K562 (cell line): ENCODE data around the gene MAP4. TPM values are rescaled to one million over a fixed set of nuclear protein-coding genes. Genes with fewer than 3 reads are reported as not detected.

Experiments
- BRD4 ChIP-seq: fragments of 200-600 bp; sonication (generic); IDR thresholded peaks from 2 replicates; pipeline ENCODE4 v1.6.1; 2017; ENCODE audit warnings: inconsistent platforms
- CHD1 ChIP-seq: fragments of 200-600 bp; sonication (generic); IDR thresholded peaks from one replicate; pipeline ENCODE4 v1.6.1; 2012; ENCODE audit warnings: mild to moderate bottlenecking, moderate library complexity, low read length, inconsistent platforms
- FOXM1 ChIP-seq, 2 experiments: fragments of 450-650 bp in 1 of 2; sonication (generic) in 1 of 2; formaldehyde crosslinking in 1 of 2; IDR thresholded peaks; 2 replicates each; pipeline versions ENCODE4 v1.6.1 to v1.9.0; 2017 to 2022; ENCODE audit warnings: low read depth in 2 of 2, mild to moderate bottlenecking in 2 of 2, missing genetic modification reagents in 1 of 2, moderate library complexity in 1 of 2
- KDM4B ChIP-seq, 2 experiments: fragments of 450-650 bp in 1 of 2; sonication (generic) in 1 of 2; IDR thresholded peaks; 2 replicates each; pipeline ENCODE4 v1.6.1; 2016 to 2017; ENCODE audit warnings: borderline replicate concordance in 2 of 2, antibody characterized with exemption in 1 of 2, low read depth in 1 of 2, mild to moderate bottlenecking in 1 of 2
- NEUROD1 ChIP-seq: fragments of 150-350 bp; IDR thresholded peaks from 2 replicates; pipeline ENCODE4 v1.6.1; 2014; ENCODE audit warnings: borderline replicate concordance, low read length, low read depth; ENCODE audit not compliant: partially characterized antibody
- NFE2 ChIP-seq: IDR thresholded peaks from 2 replicates; pipeline ENCODE4 v1.6.1; 2014; ENCODE audit warnings: antibody characterized with exemption, low read depth
- NFRKB ChIP-seq: fragments of 450-650 bp; IDR thresholded peaks from 2 replicates; pipeline ENCODE4 v1.6.1; 2016; ENCODE audit warnings: low read depth
- NRF1 ChIP-seq, 2 experiments: fragments of 450-650 bp; IDR thresholded peaks in 1 of 2; conservative IDR thresholded peaks in 1 of 2; 2 replicates each; pipeline ENCODE4 v1.6.1; 2014; ENCODE audit warnings: mild to moderate bottlenecking in 2 of 2
- PHB ChIP-seq: fragments of 250-450 bp; sonication (Bioruptor Pico); IDR thresholded peaks from 2 replicates; pipeline ENCODE4 v1.5.0; 2021
- PHB2 ChIP-seq: fragments of 450-650 bp; IDR thresholded peaks from 2 replicates; pipeline ENCODE4 v1.6.1; 2017; ENCODE audit warnings: low read depth
- PML ChIP-seq: IDR thresholded peaks from 2 replicates; pipeline ENCODE4 v1.6.1; 2012; ENCODE audit warnings: low read length, inconsistent platforms
- TBP ChIP-seq: optimal IDR thresholded peaks from 2 replicates; pipeline ENCODE3; 2011; ENCODE audit warnings: low read depth, low read length, improper control_type of control experiment
- TCF3 ChIP-seq: sonication (generic); formaldehyde crosslinking; IDR thresholded peaks from 2 replicates; pipeline ENCODE4 v1.4.0; 2020; ENCODE audit warnings: mild to moderate bottlenecking, missing genetic modification reagents
- ZNF224 ChIP-seq: sonication (generic); formaldehyde crosslinking; IDR thresholded peaks from 2 replicates; pipeline ENCODE4 v1.8.0; 2022; ENCODE audit warnings: mild to moderate bottlenecking, missing genetic modification reagents
- ZNF239 ChIP-seq: fragments of 250-450 bp; sonication (Bioruptor Pico); IDR thresholded peaks from 2 replicates; pipeline ENCODE4 v1.4.0; 2020; ENCODE audit warnings: mild to moderate bottlenecking
- ZNF57 ChIP-seq: fragments of 450-650 bp; formaldehyde crosslinking; IDR thresholded peaks from 2 replicates; pipeline ENCODE4 v1.4.0; 2020; ENCODE audit warnings: mild to moderate bottlenecking, moderate library complexity
- polyA plus RNA-seq, 8 experiments: library from polyadenylated mRNA; depleted of rRNA in 4 of 8; stranded (reverse) in 5 of 8; unstranded in 3 of 8; fragments of >200 nt; fragmentation: Nextera tagmentation in 2 of 8; fragmentation: Illumina TruSeq in 1 of 8; extraction: Ambion mirVana in 2 of 8; extraction: Trizol in 1 of 8; gene quantifications; 2 replicates each; pipeline versions ENCODE4 v1.2.1 to v1.2.3, GENCODE V29; 2011 to 2014; ENCODE audit warnings: inconsistent platforms in 1 of 8, missing spikeins in 1 of 8
- total RNA-seq, 7 experiments: library from RNA; depleted of rRNA in 6 of 7; stranded (reverse); fragments of >200 nt in 6 of 7; fragmentation: Illumina TruSeq in 2 of 7; extraction: Trizol in 2 of 7; gene quantifications; 2 replicates each; pipeline versions ENCODE4 v1.2.1 to v1.2.3, GENCODE V29; 2011 to 2021; ENCODE audit warnings: low replicate concordance in 1 of 7
- TF ChIP-seq, protein P1 (sequence below), 2 experiments: IDR thresholded peaks in 1 of 2; conservative IDR thresholded peaks in 1 of 2; 2 replicates each; pipeline ENCODE4 v1.6.1; 2016; ENCODE audit warnings: low read depth in 2 of 2, mild to moderate bottlenecking in 1 of 2, missing compliant biosample characterization in 1 of 2, missing genetic modification characterization in 1 of 2, moderate library complexity in 1 of 2
- TF ChIP-seq, protein P2 (sequence below), 2 experiments: IDR thresholded peaks; 2 replicates each; pipeline ENCODE4 v1.6.1; 2012; ENCODE audit warnings: improper control_type of control experiment in 2 of 2, low read depth in 2 of 2, low read length in 2 of 2, borderline replicate concordance in 1 of 2
- TF ChIP-seq, protein P3 (sequence below), 2 experiments: fragments of 200-800 bp in 1 of 2; sonication (Bioruptor generic) in 1 of 2; sonication (generic) in 1 of 2; formaldehyde crosslinking in 1 of 2; IDR thresholded peaks in 1 of 2; conservative IDR thresholded peaks in 1 of 2; 2 replicates each; pipeline versions ENCODE4 v1.5.0 to v1.6.1; 2016 to 2020; ENCODE audit warnings: missing compliant biosample characterization in 1 of 2, missing genetic modification characterization in 1 of 2, missing genetic modification reagents in 1 of 2

MAP4 gene
- total and polyA plus RNA-seq, 9 of the 15 experiments (the other 6 are each of a cell fraction or from before 2014, with no cell fraction given), result 13.3 to 141 (median 36.8) TPM

DNA sequence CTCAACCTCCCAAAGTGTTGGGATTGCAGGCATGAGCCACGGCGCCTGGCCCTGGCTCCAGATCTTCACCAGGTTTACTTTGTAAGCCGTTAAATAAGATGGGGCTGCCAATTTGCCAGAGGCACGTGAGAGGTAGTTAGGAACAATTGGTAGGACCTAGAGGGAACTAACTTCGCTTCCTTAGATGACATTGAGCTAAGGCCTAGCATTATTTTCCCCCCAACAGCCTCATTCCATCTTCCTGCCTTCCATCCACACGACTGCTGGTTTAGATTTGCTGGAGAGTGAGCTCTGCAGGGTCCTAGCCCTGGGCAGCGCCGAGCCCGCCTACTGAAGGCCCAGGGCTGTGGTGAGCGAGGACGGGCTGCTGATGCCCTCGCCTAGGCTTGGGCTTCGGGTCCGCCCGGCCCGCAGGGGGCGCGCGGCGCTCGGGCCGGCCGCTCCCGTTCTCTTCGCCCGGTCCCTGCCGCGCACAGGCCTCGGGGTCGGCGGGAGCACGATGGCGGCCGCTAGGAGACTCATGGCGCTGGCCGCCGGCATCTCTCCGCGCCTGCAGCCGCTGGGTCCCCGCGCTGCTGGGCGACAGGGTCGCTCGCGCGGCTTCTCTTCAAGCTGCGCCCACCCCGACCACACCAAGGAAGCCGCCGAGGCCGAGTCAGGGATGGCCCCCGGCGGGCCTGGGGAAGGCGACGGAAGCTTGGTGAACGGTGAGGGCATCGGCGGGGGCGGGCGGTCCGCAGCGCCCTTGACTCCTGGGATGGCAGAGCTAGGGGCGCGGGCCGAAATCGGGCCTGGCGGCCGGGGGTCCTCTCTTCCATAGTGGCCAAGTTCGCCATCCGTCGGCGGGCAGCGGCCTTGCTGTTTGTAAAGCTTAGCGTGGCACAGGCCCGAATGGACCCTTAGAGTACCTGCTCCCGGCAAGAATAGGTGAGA lies 191.4 kb downstream of the MAP4 start (continued):
- TF ChIP-seq, protein P1, sequence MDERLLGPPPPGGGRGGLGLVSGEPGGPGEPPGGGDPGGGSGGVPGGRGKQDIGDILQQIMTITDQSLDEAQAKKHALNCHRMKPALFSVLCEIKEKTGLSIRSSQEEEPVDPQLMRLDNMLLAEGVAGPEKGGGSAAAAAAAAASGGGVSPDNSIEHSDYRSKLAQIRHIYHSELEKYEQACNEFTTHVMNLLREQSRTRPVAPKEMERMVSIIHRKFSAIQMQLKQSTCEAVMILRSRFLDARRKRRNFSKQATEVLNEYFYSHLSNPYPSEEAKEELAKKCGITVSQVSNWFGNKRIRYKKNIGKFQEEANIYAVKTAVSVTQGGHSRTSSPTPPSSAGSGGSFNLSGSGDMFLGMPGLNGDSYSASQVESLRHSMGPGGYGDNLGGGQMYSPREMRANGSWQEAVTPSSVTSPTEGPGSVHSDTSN (CRISPR knock-in tag; IDR thresholded peaks at IDR 0.05; ENCODE audit: low read depth), result no peak
- TF ChIP-seq, protein P1 (tag; conservative IDR thresholded peaks at IDR 0.05; ENCODE audit: low read depth), result no peak
- TF ChIP-seq, protein P2, sequence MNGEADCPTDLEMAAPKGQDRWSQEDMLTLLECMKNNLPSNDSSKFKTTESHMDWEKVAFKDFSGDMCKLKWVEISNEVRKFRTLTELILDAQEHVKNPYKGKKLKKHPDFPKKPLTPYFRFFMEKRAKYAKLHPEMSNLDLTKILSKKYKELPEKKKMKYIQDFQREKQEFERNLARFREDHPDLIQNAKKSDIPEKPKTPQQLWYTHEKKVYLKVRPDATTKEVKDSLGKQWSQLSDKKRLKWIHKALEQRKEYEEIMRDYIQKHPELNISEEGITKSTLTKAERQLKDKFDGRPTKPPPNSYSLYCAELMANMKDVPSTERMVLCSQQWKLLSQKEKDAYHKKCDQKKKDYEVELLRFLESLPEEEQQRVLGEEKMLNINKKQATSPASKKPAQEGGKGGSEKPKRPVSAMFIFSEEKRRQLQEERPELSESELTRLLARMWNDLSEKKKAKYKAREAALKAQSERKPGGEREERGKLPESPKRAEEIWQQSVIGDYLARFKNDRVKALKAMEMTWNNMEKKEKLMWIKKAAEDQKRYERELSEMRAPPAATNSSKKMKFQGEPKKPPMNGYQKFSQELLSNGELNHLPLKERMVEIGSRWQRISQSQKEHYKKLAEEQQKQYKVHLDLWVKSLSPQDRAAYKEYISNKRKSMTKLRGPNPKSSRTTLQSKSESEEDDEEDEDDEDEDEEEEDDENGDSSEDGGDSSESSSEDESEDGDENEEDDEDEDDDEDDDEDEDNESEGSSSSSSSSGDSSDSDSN (IDR thresholded peaks at IDR 0.05; ENCODE audit: borderline replicate concordance in 1 of 2, low read depth in 2 of 2, low read length in 2 of 2), result peak; percentile 93 to 95
- TF ChIP-seq PHB2, result no peak
- TF ChIP-seq NFE2, result peak; percentile 14; the same call in 1 of the 2 replicates
- TF ChIP-seq, protein P3, sequence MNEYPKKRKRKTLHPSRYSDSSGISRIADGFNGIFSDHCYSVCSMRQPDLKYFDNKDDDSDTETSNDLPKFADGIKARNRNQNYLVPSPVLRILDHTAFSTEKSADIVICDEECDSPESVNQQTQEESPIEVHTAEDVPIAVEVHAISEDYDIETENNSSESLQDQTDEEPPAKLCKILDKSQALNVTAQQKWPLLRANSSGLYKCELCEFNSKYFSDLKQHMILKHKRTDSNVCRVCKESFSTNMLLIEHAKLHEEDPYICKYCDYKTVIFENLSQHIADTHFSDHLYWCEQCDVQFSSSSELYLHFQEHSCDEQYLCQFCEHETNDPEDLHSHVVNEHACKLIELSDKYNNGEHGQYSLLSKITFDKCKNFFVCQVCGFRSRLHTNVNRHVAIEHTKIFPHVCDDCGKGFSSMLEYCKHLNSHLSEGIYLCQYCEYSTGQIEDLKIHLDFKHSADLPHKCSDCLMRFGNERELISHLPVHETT (CRISPR knock-in tag; conservative IDR thresholded peaks at IDR 0.05 in 1 of 2, IDR thresholded peaks at IDR 0.05 in 1 of 2), result peak; percentile 35 to 73; a peak in 2 of 4 replicates
- peak; percentile 40; the same call in 1 of the 2 replicates for TF ChIP-seq TCF3 (CRISPR knock-in tag)
- TF ChIP-seq NFRKB, result peak; percentile 81; the same call in 1 of the 2 replicates
- TF ChIP-seq ZNF57 (CRISPR knock-in tag), result peak; percentile 25; the same call in 1 of the 2 replicates
- TF ChIP-seq BRD4, result peak; percentile 97
- peak; percentile 70 for TF ChIP-seq NEUROD1
- no peak for TF ChIP-seq FOXM1 (IDR thresholded peaks at IDR 0.05; ENCODE audit: low read depth)
- peak; percentile 81; the same call in 1 of the 2 replicates for TF ChIP-seq FOXM1 (CRISPR knock-in tag; IDR thresholded peaks at IDR 0.05; ENCODE audit: low read depth)
- peak; percentile 53 to 64; a peak in 3 of 4 replicates for TF ChIP-seq NRF1 (conservative IDR thresholded peaks at IDR 0.05 in 1 of 2, IDR thresholded peaks at IDR 0.05 in 1 of 2)
- TF ChIP-seq PML, result peak; percentile 82
- no peak for TF ChIP-seq ZNF224 (CRISPR knock-in tag)
- TF ChIP-seq PHB (CRISPR knock-in tag), result no peak
- peak in 1 of 2 experiments; percentile 73; a peak in 2 of 4 replicates for TF ChIP-seq KDM4B (IDR thresholded peaks at IDR 0.05; ENCODE audit: borderline replicate concordance in 2 of 2, low read depth in 1 of 2)
- TF ChIP-seq CHD1, result peak; percentile 60
- peak; percentile 94 for TF ChIP-seq TBP
- 0 out of 2 replicates have a peak, but pooled peaks have one; percentile 8 for TF ChIP-seq ZNF239 (CRISPR knock-in tag)
